Stimulated activated effector memory CD8-positive, alpha-beta T cell treated with anti-CD3 and anti-CD28 coated beads, Interleukin-12 subunit alpha, Interleukin-12 subunit beta, amount 100 ng/mL, for 72 hours (primary cell): Measurements from ENCODE around the gene GLRA2.
A peak's percentile ranks its signal among the peaks of the same experiment; 100 is the strongest.

ENCODE experiments used
- ATAC-seq: fragments of 150-1000 bp; cut with Tn5 transposase; 2 replicates; pipeline ENCODE4 v1.10.0; 2021
- DNase-seq, 2 donors: peaks; one replicate each; pipeline ENCODE4 v3.0.0; 2021 to 2022; ENCODE audit warnings: low spot score in 2 of 2
- H3K27ac Mint-ChIP-seq: one replicate; pipeline ENCODE4 v1.8.0; 2022; ENCODE audit warnings: mild to moderate bottlenecking, mixed read lengths
- H3K36me3 Mint-ChIP-seq: one replicate; pipeline ENCODE4 v1.8.0; 2022; ENCODE audit warnings: mild to moderate bottlenecking, mixed read lengths
- H3K4me1 Mint-ChIP-seq: one replicate; pipeline ENCODE4 v1.8.0; 2022; ENCODE audit warnings: mixed read lengths
- H3K4me3 Mint-ChIP-seq: one replicate; pipeline ENCODE4 v1.8.0; 2022; ENCODE audit warnings: mild to moderate bottlenecking, mixed read lengths
- H3K9me3 Mint-ChIP-seq: one replicate; pipeline ENCODE4 v1.8.0; 2022; ENCODE audit warnings: mixed read lengths

Gene GLRA2

GRCh38 chrX:14529290-14529989 is at the start of gene GLRA2:
Gene GLRA2, plus strand, starts transcription at chrX:14529536. Its CDS starts 522 bp downstream, at chrX:14530058.
- no peaks in the 10 kb centered on the region for H3K9me3 Mint-ChIP-seq
- DNase-seq: peak in 1 of 2 donors; percentile 40
- no peak within 1 kb of the TSS for H3K27ac Mint-ChIP-seq
- no peak within 1 kb of the TSS for H3K4me3 Mint-ChIP-seq
- no peaks in the 10 kb centered on the region for H3K36me3 Mint-ChIP-seq
- H3K4me1 Mint-ChIP-seq: no peaks in the 10 kb centered on the region
- ATAC-seq: no peak

GRCh38 chrX:14489437-14489836 is 39.9 kb upstream of the GLRA2 start:
- DNase-seq (no peak), ATAC-seq (no peak)
- H3K36me3 Mint-ChIP-seq: no peaks in the 10 kb centered on the region
- no peaks in the 10 kb centered on the region for H3K9me3 Mint-ChIP-seq
- H3K4me3 Mint-ChIP-seq: no peak overlapping the region
- H3K4me1 Mint-ChIP-seq: no peaks in the 10 kb centered on the region
- H3K27ac Mint-ChIP-seq: no peak overlapping the region

GRCh38 chrX:14491689-14492088 is 37.6 kb upstream of the GLRA2 start:
- ATAC-seq: no peak
- DNase-seq: no peak
- H3K4me3 Mint-ChIP-seq: no peak overlapping the region
- no peak overlapping the region for H3K27ac Mint-ChIP-seq
- no peaks in the 10 kb centered on the region for H3K36me3 Mint-ChIP-seq
- peaks cover 1% of the 10 kb centered on the region for H3K4me1 Mint-ChIP-seq
- no peaks in the 10 kb centered on the region for H3K9me3 Mint-ChIP-seq

- peak overlapping the region; percentile 40 for H3K4me3 Mint-ChIP-seq
- no peak for ATAC-seq
- H3K4me1 Mint-ChIP-seq: peaks cover 7% of the 10 kb centered on the region
- no peaks in the 10 kb centered on the region for H3K36me3 Mint-ChIP-seq
- DNase-seq: no peak
- H3K27ac Mint-ChIP-seq: peak overlapping the region; percentile 46
- H3K9me3 Mint-ChIP-seq: no peaks in the 10 kb centered on the region
Observed at GRCh38 chrX:14496674-14497073, 32.7 kb upstream of the GLRA2 start.

GRCh38 chrX:14497184-14497666 is 32.1 kb upstream of the GLRA2 start:
- H3K4me3 Mint-ChIP-seq: peak overlapping the region; percentile 40
- DNase-seq (peak in 1 of 2 donors; percentile 43), ATAC-seq (peak; percentile 67)
- peaks cover 7% of the 10 kb centered on the region for H3K4me1 Mint-ChIP-seq
- H3K36me3 Mint-ChIP-seq: no peaks in the 10 kb centered on the region
- peak overlapping the region; percentile 46 for H3K27ac Mint-ChIP-seq
- H3K9me3 Mint-ChIP-seq: no peaks in the 10 kb centered on the region

- Mint-ChIP-seq H3K36me3 (no peaks in the 10 kb centered on the region), H3K27ac (no peak overlapping the region), H3K4me3 (no peak overlapping the region), H3K4me1 (peaks cover 7% of the 10 kb centered on the region), H3K9me3 (no peaks in the 10 kb centered on the region)
- ATAC-seq (no peak), DNase-seq (no peak)
Observed at GRCh38 chrX:14501327-14501726, 28.0 kb upstream of the GLRA2 start.

- no peaks in the 10 kb centered on the region for H3K4me1 Mint-ChIP-seq
- H3K27ac Mint-ChIP-seq: no peak overlapping the region
- DNase-seq: no peak
- no peaks in the 10 kb centered on the region for H3K36me3 Mint-ChIP-seq
- ATAC-seq: no peak
- H3K9me3 Mint-ChIP-seq: no peaks in the 10 kb centered on the region
- no peak overlapping the region for H3K4me3 Mint-ChIP-seq
Observed at GRCh38 chrX:14504960-14505538, 24.3 kb upstream of the GLRA2 start.

GRCh38 chrX:14505648-14506047 is 23.7 kb upstream of the GLRA2 start:
- H3K4me1 Mint-ChIP-seq: no peaks in the 10 kb centered on the region
- ATAC-seq (no peak), DNase-seq (no peak)
- H3K36me3 Mint-ChIP-seq: no peaks in the 10 kb centered on the region
- H3K4me3 Mint-ChIP-seq: no peak overlapping the region
- no peaks in the 10 kb centered on the region for H3K9me3 Mint-ChIP-seq
- H3K27ac Mint-ChIP-seq: no peak overlapping the region

- ATAC-seq (no peak), DNase-seq (no peak)
- Mint-ChIP-seq H3K4me3 (no peak overlapping the region), H3K36me3 (no peaks in the 10 kb centered on the region), H3K27ac (no peak overlapping the region), H3K4me1 (no peaks in the 10 kb centered on the region), H3K9me3 (no peaks in the 10 kb centered on the region)
Observed at GRCh38 chrX:14506866-14507265, 22.5 kb upstream of the GLRA2 start.

GRCh38 chrX:14508025-14508690 is 21.2 kb upstream of the GLRA2 start:
- Mint-ChIP-seq H3K4me1 (no peaks in the 10 kb centered on the region), H3K36me3 (no peaks in the 10 kb centered on the region), H3K27ac (no peak overlapping the region), H3K4me3 (no peak overlapping the region), H3K9me3 (no peaks in the 10 kb centered on the region)
- DNase-seq (no peak), ATAC-seq (no peak)

- DNase-seq (no peak), ATAC-seq (no peak)
- Mint-ChIP-seq H3K9me3 (no peaks in the 10 kb centered on the region), H3K4me1 (no peaks in the 10 kb centered on the region), H3K27ac (no peak overlapping the region), H3K4me3 (no peak overlapping the region), H3K36me3 (no peaks in the 10 kb centered on the region)
Observed at GRCh38 chrX:14509325-14510057, 19.8 kb upstream of the GLRA2 start.

- H3K4me1 Mint-ChIP-seq: no peaks in the 10 kb centered on the region
- ATAC-seq (no peak), DNase-seq (peak; percentile 2 to 59)
- H3K9me3 Mint-ChIP-seq: no peaks in the 10 kb centered on the region
- H3K4me3 Mint-ChIP-seq: no peak overlapping the region
- no peak overlapping the region for H3K27ac Mint-ChIP-seq
- no peaks in the 10 kb centered on the region for H3K36me3 Mint-ChIP-seq
Observed at GRCh38 chrX:14528629-14529289, 577 bp upstream of the GLRA2 start.

GRCh38 chrX:14533867-14534266 is 4.5 kb downstream of the GLRA2 start:
- H3K27ac Mint-ChIP-seq: no peak overlapping the region
- no peaks in the 10 kb centered on the region for H3K4me1 Mint-ChIP-seq
- H3K4me3 Mint-ChIP-seq: no peak overlapping the region
- no peak for DNase-seq
- no peaks in the 10 kb centered on the region for H3K9me3 Mint-ChIP-seq
- ATAC-seq: no peak
- no peaks in the 10 kb centered on the region for H3K36me3 Mint-ChIP-seq

GRCh38 chrX:14546190-14546589 is 16.9 kb downstream of the GLRA2 start:
- H3K36me3 Mint-ChIP-seq: no peaks in the 10 kb centered on the region
- DNase-seq (no peak), ATAC-seq (no peak)
- H3K27ac Mint-ChIP-seq: no peak overlapping the region
- no peaks in the 10 kb centered on the region for H3K4me1 Mint-ChIP-seq
- H3K9me3 Mint-ChIP-seq: no peaks in the 10 kb centered on the region
- no peak overlapping the region for H3K4me3 Mint-ChIP-seq

- no peak overlapping the region for H3K4me3 Mint-ChIP-seq
- H3K27ac Mint-ChIP-seq: no peak overlapping the region
- H3K9me3 Mint-ChIP-seq: no peaks in the 10 kb centered on the region
- no peaks in the 10 kb centered on the region for H3K4me1 Mint-ChIP-seq
- ATAC-seq (no peak), DNase-seq (no peak)
- no peaks in the 10 kb centered on the region for H3K36me3 Mint-ChIP-seq
Observed at GRCh38 chrX:14554131-14554715, 24.9 kb downstream of the GLRA2 start.
